Adrenal gland (tissue), 12 donors: ENCODE results near the gene PDCD2. TPM values are rescaled to one million over a fixed set of nuclear protein-coding genes. Genes with fewer than 3 reads are reported as not detected.
A peak's percentile ranks its signal among the peaks of the same experiment; 100 is the strongest.
"Not testable (repeated sequence)": the region's sequence is repeated elsewhere in the genome, so short reads cannot be mapped to it uniquely, and the experiment has no call there.

Experiments used
- DNase-seq, 7 donors: peaks; one replicate each; pipeline ENCODE4 v3.0.0-alpha.2; 2019 to 2020
- H3K27ac ChIP-seq, 5 donors: fragments of 200-600 bp; sonication (generic) in 4 of 5; 1 replicate in 3 of 5; 2 replicates in 2 of 5; pipeline versions ENCODE4 v1.5.1 to v1.8.0; 2016 to 2020; ENCODE audit warnings: mild to moderate bottlenecking in 1 of 5
- H3K27me3 ChIP-seq: fragments of 200-600 bp; 2 replicates; pipeline ENCODE4 v1.8.0; 2021
- H3K36me3 ChIP-seq, 2 donors: fragments of 200-600 bp; replicated peaks in 1 of 2; 1 replicate in 1 of 2; 2 replicates in 1 of 2; pipeline versions ENCODE4 v1.5.1 to v1.8.0; 2018 to 2022
- H3K4me1 ChIP-seq, 2 donors: fragments of 200-600 bp; replicated peaks in 1 of 2; 1 replicate in 1 of 2; 2 replicates in 1 of 2; pipeline versions ENCODE4 v1.5.1 to v1.8.0; 2018 to 2021
- H3K4me3 ChIP-seq, 4 donors: fragments of 200-600 bp; sonication (generic) in 3 of 4; one replicate each; pipeline ENCODE4 v1.5.1; 2016 to 2018
- H3K9me3 ChIP-seq, 3 donors: fragments of 200-600 bp; sonication (generic) in 1 of 3; replicated peaks in 1 of 3; 1 replicate in 2 of 3; 2 replicates in 1 of 3; pipeline versions ENCODE4 v1.5.1 to v1.8.0; 2016 to 2021
- POLR2A ChIP-seq, 2 donors: fragments of 450-650 bp; IDR thresholded peaks; one replicate each; pipeline ENCODE4 v1.6.1; 2017; ENCODE audit warnings: antibody characterized with exemption in 2 of 2, mild to moderate bottlenecking in 2 of 2, moderate library complexity in 1 of 2
- WGBS, 4 donors: extraction: QIAGEN DNeasy Blood & Tissue Kit in 2 of 4; methylation state at CpG; one replicate each; pipeline versions ENCODE4 v1.1.5 to v1.1.7; 2013 to 2017; 5-methylcytosine and 5-hydroxymethylcytosine counted together
- intact Hi-C, 2 donors: fragments of 100-400 bp; cut with DNase I; formaldehyde crosslinking; loops; one replicate each; pipeline versions ENCODE4 v1.14.1 to v1.15.0; 2022 to 2023
- polyA plus RNA-seq, 3 donors: library from polyadenylated mRNA; stranded (reverse); fragments of 200-250 nt in 2 of 3; fragments of 350-450 nt in 1 of 3; fragmentation: Illumina TruSeq in 1 of 3; extraction: RNeasy Lipid Tissue Mini Kit (QIAGEN cat#74804) in 1 of 3; gene quantifications; one replicate each; pipeline ENCODE4 v1.2.3, GENCODE V29; 2013 to 2014
- total RNA-seq, 9 donors: library from RNA; depleted of rRNA in 4 of 9; stranded (reverse); fragments of >200 nt in 4 of 9; fragments of 120-200 nt in 1 of 9; fragmentation: NEBNext Ultra II Directional in 1 of 9; extraction: Animal tissue kit (Norgen Biotek cat#: 25700) in 1 of 9; gene quantifications; one replicate each; pipeline versions ENCODE4 v1.1.0 to v1.2.4, GENCODE V29; 2013 to 2023
- TF ChIP-seq, protein P1 (sequence below), 6 experiments: fragments of 450-650 bp in 4 of 6; fragments of 200-600 bp in 2 of 6; sonication (generic) in 1 of 6; IDR thresholded peaks; 1 replicate in 5 of 6; 2 replicates in 1 of 6; pipeline versions ENCODE4 v1.5.1 to v1.8.0; 2016 to 2021; ENCODE audit warnings: antibody characterized with exemption in 6 of 6, mild to moderate bottlenecking in 2 of 6, moderate library complexity in 1 of 6
- donor health status: healthy with polysubstance abuse.
- donor health status: Bipolar disorder and iron deficiency.
- donor health status: DM: yes; HTN: yes; CAD: no.
- donor health status: DM: no; HTN: no; CAD: no.
- donor health status: DM: no; HTN: no; CAD: no.
- donor health status: DM: yes; HTN: yes; CAD: no.

Gene PDCD2
- total and polyA plus RNA-seq, 12 donors = 42.8 to 119 (median 56.6) TPM

DNA sequence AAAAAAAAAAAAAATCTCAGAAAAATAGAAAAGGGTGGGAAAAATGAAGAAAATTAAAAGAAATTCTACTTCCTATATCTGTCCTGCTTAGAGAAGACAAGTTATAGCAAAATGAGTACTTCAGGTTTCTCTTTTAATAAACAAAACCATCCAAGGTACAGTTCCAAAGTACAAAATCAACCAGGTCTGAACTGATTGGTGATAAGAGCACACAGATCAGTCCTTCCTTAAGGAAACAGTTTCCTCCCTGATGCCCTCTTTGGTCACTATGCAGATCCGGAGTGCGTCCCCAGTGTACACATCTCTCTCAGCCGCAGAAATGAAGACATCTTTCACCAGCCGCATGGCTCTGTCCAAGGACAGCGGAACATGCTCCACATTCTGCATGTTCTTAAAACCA lies 49.4 kb downstream of the PDCD2 start:
- TF ChIP-seq POLR2A (IDR thresholded peaks at IDR 0.05) = no peak
- TF ChIP-seq, protein P1, sequence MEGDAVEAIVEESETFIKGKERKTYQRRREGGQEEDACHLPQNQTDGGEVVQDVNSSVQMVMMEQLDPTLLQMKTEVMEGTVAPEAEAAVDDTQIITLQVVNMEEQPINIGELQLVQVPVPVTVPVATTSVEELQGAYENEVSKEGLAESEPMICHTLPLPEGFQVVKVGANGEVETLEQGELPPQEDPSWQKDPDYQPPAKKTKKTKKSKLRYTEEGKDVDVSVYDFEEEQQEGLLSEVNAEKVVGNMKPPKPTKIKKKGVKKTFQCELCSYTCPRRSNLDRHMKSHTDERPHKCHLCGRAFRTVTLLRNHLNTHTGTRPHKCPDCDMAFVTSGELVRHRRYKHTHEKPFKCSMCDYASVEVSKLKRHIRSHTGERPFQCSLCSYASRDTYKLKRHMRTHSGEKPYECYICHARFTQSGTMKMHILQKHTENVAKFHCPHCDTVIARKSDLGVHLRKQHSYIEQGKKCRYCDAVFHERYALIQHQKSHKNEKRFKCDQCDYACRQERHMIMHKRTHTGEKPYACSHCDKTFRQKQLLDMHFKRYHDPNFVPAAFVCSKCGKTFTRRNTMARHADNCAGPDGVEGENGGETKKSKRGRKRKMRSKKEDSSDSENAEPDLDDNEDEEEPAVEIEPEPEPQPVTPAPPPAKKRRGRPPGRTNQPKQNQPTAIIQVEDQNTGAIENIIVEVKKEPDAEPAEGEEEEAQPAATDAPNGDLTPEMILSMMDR (IDR thresholded peaks at IDR 0.05) = no peak
- Histone ChIP-seq H3K27me3 (no peaks in the 10 kb centered on the region), H3K9me3 (no peaks in the 10 kb centered on the region), H3K27ac (no peak overlapping the region), H3K4me3 (no peak overlapping the region), H3K4me1 (no peaks in the 10 kb centered on the region), H3K36me3 (peaks cover 0 to 73% of the 10 kb centered on the region in 2 donors)
- no peak for DNase-seq
- WGBS, 4 donors = 87 to 93% (median 90%) methylated on average over 5 of the region's 5 CpGs
- intact Hi-C loops = loop anchor here in 1 of 2 donors (10.0 kb wide), 1 partner anchor 700 kb away; no protein-coding TSS in a partner anchor

DNA sequence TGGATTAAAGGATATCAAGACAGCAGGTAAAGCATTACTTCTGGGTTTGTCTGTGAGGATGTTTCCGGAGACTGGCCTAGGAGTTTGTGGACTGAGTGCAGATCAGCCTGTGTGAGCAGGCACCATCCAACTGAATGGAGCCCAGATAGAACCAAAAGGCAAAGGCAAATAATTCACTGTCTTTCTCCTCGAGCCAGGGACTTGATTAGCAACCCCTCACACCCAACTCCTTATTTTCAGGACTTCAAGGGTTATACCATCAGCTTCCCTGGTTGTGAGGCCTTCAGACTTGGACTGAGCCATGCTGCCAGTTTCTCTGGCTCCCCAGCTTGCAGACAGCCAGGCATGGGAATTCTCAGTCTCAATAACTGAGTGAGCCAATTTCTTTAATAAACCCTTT lies 50.6 kb downstream of the PDCD2 start:
- H3K4me1 ChIP-seq = no peaks in the 10 kb centered on the region
- no peaks in the 10 kb centered on the region for H3K27me3 ChIP-seq
- no peaks in the 10 kb centered on the region for H3K9me3 ChIP-seq
- DNase-seq = no peak
- intact Hi-C loops = loop anchor here in 1 of 2 donors (10.0 kb wide), 1 partner anchor 699 kb away; no protein-coding TSS in a partner anchor
- TF ChIP-seq POLR2A (IDR thresholded peaks at IDR 0.05) = no peak
- TF ChIP-seq, protein P1 (IDR thresholded peaks at IDR 0.05) = no peak
- WGBS, 4 donors = 83 to 90% (median 86%) methylated on average over 2 of the region's 2 CpGs
- no peak overlapping the region for H3K27ac ChIP-seq
- no peak overlapping the region for H3K4me3 ChIP-seq
- peaks cover 0 to 61% of the 10 kb centered on the region in 2 donors for H3K36me3 ChIP-seq

DNA sequence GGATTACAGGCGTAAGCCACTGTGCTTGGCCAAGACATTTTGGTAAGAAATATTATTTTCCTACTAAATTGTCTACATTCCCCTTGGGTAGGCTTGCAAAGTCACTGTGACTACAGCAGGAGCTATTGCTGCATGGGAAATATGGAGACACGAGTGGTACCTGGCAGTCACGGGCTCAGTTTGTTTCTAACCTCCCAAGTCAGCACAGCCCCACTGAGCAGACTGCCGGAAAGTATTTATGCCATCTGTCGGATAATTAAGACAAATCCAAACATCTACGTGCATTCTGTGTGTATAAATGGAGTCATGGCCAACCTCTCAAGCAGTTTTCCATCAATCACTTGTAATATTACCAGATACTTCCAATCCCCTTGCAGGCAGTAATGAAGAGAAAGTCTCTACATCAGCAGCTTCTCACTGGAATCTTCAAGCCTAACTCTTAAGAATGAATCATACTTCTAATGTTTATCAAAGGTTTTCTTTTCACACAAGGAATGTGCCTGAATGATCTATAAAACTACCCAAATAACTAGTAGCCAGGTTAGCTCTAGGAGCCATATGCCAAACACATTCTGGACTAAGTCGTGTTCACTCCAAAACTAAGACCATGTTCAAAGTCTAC lies 51.5 kb downstream of the PDCD2 start:
- Histone ChIP-seq H3K4me1 (no peaks in the 10 kb centered on the region), H3K4me3 (no peak overlapping the region), H3K36me3 (peaks cover 0 to 53% of the 10 kb centered on the region in 2 donors), H3K27ac (no peak overlapping the region), H3K27me3 (no peaks in the 10 kb centered on the region), H3K9me3 (no peaks in the 10 kb centered on the region)
- 86 to 88% (median 87%) methylated on average over 7 of the region's 7 CpGs for WGBS, 4 donors
- intact Hi-C loops = loop anchor here in 1 of 2 donors (10.0 kb wide), 1 partner anchor 698 kb away; no protein-coding TSS in a partner anchor
- no peak for DNase-seq
- TF ChIP-seq POLR2A (IDR thresholded peaks at IDR 0.05) = no peak
- TF ChIP-seq, protein P1 (IDR thresholded peaks at IDR 0.05) = no peak

DNA sequence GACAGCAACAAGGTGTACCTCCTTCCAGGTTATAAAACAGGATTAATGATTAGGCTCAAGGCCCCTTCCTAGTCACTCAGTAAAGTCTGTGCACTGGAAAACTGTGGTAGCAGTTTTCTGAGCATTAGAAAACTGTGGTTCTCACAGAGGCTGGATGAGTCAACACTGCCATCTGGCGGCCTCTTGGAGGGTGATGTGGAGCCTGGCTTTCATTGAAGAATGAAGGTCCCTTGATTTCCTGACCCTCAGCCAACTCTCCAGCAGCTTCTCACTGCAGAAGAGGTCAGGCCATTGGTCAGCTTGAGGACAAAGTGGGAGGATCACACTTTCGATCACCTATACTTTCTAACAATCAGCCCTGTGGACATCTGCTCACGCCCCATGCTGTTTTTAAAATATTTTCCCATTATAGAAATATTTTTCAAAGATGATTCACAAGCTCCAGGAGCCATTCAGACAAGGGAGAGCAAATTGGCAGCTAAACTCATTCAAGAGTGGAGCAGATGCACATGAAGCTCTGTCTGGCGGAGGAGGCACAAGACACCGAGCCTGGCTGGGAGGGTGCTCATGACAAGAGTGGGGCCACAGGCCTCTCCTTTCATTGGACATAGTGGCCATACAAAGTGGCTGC lies 54.5 kb downstream of the PDCD2 start:
- no peaks in the 10 kb centered on the region for H3K9me3 ChIP-seq
- WGBS, 4 donors = 22 to 39% (median 31%) methylated on average over 5 of the region's 5 CpGs
- DNase-seq = peak; percentile 78 to 94 (median 85)
- H3K36me3 ChIP-seq = peaks cover 0 to 23% of the 10 kb centered on the region in 2 donors
- no peak overlapping the region for H3K27ac ChIP-seq
- H3K4me1 ChIP-seq = no peaks in the 10 kb centered on the region
- no peak overlapping the region for H3K4me3 ChIP-seq
- H3K27me3 ChIP-seq = no peaks in the 10 kb centered on the region
- intact Hi-C loops = loop anchor here (10.0 kb wide), 2 partner anchors 695 to 735 kb away; no protein-coding TSS in a partner anchor
- TF ChIP-seq, protein P1 (IDR thresholded peaks at IDR 0.05) = peak; percentile 68 to 86 (median 84)
- TF ChIP-seq POLR2A (IDR thresholded peaks at IDR 0.05) = no peak

DNA sequence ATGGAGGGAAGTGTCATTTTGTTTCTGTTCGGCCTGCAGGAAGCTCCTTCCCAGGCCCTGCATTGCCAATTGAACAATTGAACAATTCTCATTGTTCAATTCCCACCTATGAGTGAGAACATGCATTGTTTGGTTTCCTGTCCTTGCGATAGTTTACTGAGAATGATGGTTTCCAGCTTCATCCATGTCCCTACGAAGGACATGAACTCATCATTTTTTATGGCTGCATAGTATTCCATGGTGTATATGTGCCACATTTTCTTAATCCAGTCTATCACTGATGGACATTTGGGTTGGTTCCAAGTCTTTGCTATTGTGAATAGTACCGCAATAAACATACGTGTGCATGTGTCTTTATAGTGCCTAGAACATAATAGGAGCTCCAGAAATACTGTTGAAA lies 56.4 kb downstream of the PDCD2 start:
- not testable (repeated sequence) for DNase-seq, H3K27ac ChIP-seq, H3K4me3 ChIP-seq, H3K9me3 ChIP-seq, H3K4me1 ChIP-seq, H3K36me3 ChIP-seq, H3K27me3 ChIP-seq
- 87 to 92% (median 88%) methylated on average over 5 of the region's 5 CpGs for WGBS, 4 donors
- intact Hi-C loops = loop anchor here in 1 of 2 donors (10.0 kb wide), 1 partner anchor 733 kb away; no protein-coding TSS in a partner anchor
